Measurements from ENCODE around the gene RASAL3. TPM values are rescaled to one million over a fixed set of nuclear protein-coding genes. Genes with fewer than 3 reads are reported as not detected.

The RASAL3 gene
- total RNA-seq, 1 experiment from 2014 or later = not detected

- H3K27ac ChIP-seq = no peak overlapping the region
- no peak for DNase-seq (ENCODE audit: low read depth in 1 of 2, low spot score in 2 of 2)
- H3K36me3 ChIP-seq = no peaks in the 10 kb centered on the region
- no peaks in the 10 kb centered on the region for H3K9me3 ChIP-seq (replicated peaks)
- H3K4me1 ChIP-seq (replicated peaks) = no peaks in the 10 kb centered on the region
- H3K27me3 ChIP-seq (replicated peaks) = no peaks in the 10 kb centered on the region
- no peak overlapping the region for H3K4me3 ChIP-seq
These were observed 24.3 kb downstream of the RASAL3 start for GRCh38 chr19:15439821-15440641.

DNA sequence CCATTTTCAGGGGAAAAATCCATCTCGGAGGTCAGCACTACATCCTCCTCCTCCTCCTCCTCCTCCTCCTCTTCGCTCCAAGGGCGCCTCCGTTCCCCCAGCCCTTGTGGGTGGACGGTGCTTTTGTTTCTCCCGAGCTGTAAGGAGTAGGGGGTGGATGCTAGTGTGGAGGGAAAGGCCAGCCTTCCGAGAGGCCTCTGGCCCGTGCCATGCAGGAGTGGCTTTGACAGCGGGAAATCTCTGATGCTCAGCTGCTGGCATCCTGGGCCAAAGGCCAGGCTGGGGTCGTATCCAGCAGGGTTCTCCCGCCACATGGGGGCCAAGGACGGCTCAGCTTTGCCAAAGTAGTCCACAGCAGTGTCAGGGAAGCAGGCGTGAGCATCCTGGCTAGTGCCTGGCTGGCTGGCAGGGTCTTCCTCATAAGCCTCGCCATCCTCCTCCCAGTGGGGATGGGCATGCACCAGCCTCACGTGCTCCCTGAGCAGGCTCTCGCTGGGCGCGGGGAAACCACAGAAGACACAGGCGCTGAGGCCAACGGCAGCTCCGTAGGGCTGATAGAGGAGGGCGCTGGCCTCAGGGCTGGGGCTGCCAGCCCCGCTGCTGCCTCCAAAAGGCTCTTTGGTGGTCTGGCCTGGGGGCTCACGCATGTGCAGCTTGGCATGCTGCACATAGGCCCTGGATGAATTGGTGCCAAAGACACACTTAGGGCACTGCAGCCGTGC, 25.1 kb downstream of the RASAL3 start:
- DNase-seq (ENCODE audit: low read depth in 1 of 2, low spot score in 2 of 2) = no peak
- H3K36me3 ChIP-seq = no peaks in the 10 kb centered on the region

DNA sequence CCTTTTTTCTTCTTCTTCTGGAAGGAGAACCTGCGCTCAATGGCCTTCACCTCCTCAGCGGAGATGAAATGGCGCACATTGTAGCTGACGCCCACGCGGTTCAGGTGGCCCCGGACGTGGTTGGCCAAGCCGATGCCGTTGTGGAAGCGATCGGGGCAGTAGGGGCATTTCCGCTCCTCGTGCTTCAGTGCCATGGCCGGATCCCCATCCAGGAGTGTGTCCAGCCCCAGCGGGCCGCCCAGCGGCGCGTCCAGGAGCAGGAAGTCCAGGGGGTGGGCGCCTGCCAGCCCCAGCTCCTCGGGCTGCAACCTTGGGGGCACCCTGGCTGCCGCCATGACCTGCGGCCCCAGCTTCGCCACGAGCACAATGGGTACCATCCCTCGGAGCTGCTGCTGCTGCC, 25.8 kb downstream of the RASAL3 start:
- Histone ChIP-seq H3K36me3 (no peaks in the 10 kb centered on the region), H3K4me3 (no peak overlapping the region), H3K27ac (no peak overlapping the region), H3K9me3 (replicated peaks) (no peaks in the 10 kb centered on the region), H3K27me3 (replicated peaks) (no peaks in the 10 kb centered on the region), H3K4me1 (replicated peaks) (peaks cover under 1% of the 10 kb centered on the region)
- DNase-seq (ENCODE audit: low read depth in 1 of 2, low spot score in 2 of 2) = no peak

More for the DNA sequence above, 25.1 kb downstream of the RASAL3 start:
- no peaks in the 10 kb centered on the region for H3K27me3 ChIP-seq (replicated peaks)
- H3K27ac ChIP-seq = no peak overlapping the region
- no peak overlapping the region for H3K4me3 ChIP-seq
- H3K4me1 ChIP-seq (replicated peaks) = no peaks in the 10 kb centered on the region
- H3K9me3 ChIP-seq (replicated peaks) = no peaks in the 10 kb centered on the region

DNA sequence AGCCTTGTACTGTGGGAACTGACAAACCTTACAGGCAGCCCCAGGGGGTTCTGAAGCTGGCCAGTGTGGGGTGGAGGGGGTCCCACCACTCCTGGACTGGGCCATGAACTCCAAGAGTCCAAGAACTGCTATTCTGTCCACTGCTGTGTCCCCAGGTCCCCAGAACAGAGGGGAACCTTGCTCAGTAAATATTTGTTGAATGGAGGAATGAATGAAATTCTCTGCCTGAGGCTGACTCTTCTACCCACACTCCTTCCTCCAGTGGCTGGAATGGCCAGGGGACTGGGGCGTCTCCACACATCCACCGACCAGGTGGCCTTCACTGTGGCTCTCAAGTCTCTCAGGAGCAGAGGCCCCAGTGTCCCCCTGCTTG, 26.2 kb downstream of the RASAL3 start:
- Histone ChIP-seq H3K27ac (no peak overlapping the region), H3K36me3 (no peaks in the 10 kb centered on the region), H3K4me1 (replicated peaks) (peaks cover 4% of the 10 kb centered on the region), H3K9me3 (replicated peaks) (no peaks in the 10 kb centered on the region), H3K27me3 (replicated peaks) (no peaks in the 10 kb centered on the region), H3K4me3 (no peak overlapping the region)
- DNase-seq (ENCODE audit: low read depth in 1 of 2, low spot score in 2 of 2) = no peak

DNA sequence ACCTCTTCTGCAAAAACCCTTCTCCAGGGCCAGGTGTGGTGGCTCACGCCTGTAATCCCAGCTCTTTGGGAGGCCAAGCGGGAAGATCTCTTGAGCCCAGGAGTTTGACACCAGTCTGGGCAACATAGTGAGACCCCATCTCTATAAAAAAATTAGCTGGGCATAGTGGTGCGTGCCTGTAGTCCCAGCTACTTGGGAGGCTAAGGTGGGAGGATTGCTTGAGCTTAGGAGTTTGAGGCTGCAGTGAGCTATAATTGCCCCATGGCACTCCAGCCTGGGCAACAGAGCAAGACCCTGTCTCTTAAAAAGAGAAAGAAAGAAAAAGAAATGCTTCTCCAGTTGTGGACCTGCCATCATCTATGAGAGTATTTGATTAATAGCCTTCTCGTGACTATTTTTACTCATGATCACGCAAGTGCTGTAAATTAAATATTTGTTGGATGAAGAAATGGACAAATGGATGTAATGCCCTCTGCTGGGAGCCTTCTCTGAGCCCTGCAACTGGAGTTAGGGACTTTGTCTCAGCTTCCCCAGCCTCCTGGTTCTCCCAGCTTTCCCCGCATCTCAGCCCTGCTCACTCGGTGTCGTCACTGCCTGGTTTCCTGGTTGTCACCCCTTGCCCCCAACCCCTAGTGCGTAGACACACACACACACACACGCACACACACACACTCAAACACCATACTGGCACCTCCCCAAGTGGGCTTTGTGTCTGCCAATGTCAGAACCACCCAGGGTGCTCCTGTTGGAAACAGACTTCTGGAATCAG, 26.8 kb downstream of the RASAL3 start:
- H3K9me3 ChIP-seq (replicated peaks) = no peaks in the 10 kb centered on the region
- DNase-seq (ENCODE audit: low read depth in 1 of 2, low spot score in 2 of 2) = no peak
- peaks cover 4% of the 10 kb centered on the region for H3K4me1 ChIP-seq (replicated peaks)
- H3K27me3 ChIP-seq (replicated peaks) = no peaks in the 10 kb centered on the region
- H3K36me3 ChIP-seq = no peaks in the 10 kb centered on the region
- no peak overlapping the region for H3K4me3 ChIP-seq
- no peak overlapping the region for H3K27ac ChIP-seq

GRCh38 chr19:15436826-15437110, 27.6 kb downstream of the RASAL3 start:
- H3K4me1 ChIP-seq (replicated peaks) = peaks cover 5% of the 10 kb centered on the region
- H3K27ac ChIP-seq = no peak overlapping the region
- no peak overlapping the region for H3K4me3 ChIP-seq
- peaks cover 5% of the 10 kb centered on the region for H3K36me3 ChIP-seq
- no peaks in the 10 kb centered on the region for H3K27me3 ChIP-seq (replicated peaks)
- DNase-seq (ENCODE audit: low read depth in 1 of 2, low spot score in 2 of 2) = no peak
- no peaks in the 10 kb centered on the region for H3K9me3 ChIP-seq (replicated peaks)

GRCh38 chr19:15436012-15436825, 28.1 kb downstream of the RASAL3 start:
- Histone ChIP-seq H3K9me3 (replicated peaks) (no peaks in the 10 kb centered on the region), H3K27me3 (replicated peaks) (no peaks in the 10 kb centered on the region), H3K4me3 (no peak overlapping the region), H3K27ac (no peak overlapping the region), H3K36me3 (peaks cover 8% of the 10 kb centered on the region), H3K4me1 (replicated peaks) (peaks cover 10% of the 10 kb centered on the region)
- DNase-seq (ENCODE audit: low read depth in 1 of 2, low spot score in 2 of 2) = no peak

GRCh38 chr19:15433519-15434069, 30.8 kb downstream of the RASAL3 start:
- Histone ChIP-seq H3K27me3 (replicated peaks) (no peaks in the 10 kb centered on the region), H3K4me3 (peak overlapping the region; percentile 89), H3K27ac (no peak overlapping the region), H3K9me3 (replicated peaks) (no peaks in the 10 kb centered on the region), H3K4me1 (replicated peaks) (peaks cover 19% of the 10 kb centered on the region), H3K36me3 (peaks cover 32% of the 10 kb centered on the region)
- no peak for DNase-seq (ENCODE audit: low read depth in 1 of 2, low spot score in 2 of 2)

DNA sequence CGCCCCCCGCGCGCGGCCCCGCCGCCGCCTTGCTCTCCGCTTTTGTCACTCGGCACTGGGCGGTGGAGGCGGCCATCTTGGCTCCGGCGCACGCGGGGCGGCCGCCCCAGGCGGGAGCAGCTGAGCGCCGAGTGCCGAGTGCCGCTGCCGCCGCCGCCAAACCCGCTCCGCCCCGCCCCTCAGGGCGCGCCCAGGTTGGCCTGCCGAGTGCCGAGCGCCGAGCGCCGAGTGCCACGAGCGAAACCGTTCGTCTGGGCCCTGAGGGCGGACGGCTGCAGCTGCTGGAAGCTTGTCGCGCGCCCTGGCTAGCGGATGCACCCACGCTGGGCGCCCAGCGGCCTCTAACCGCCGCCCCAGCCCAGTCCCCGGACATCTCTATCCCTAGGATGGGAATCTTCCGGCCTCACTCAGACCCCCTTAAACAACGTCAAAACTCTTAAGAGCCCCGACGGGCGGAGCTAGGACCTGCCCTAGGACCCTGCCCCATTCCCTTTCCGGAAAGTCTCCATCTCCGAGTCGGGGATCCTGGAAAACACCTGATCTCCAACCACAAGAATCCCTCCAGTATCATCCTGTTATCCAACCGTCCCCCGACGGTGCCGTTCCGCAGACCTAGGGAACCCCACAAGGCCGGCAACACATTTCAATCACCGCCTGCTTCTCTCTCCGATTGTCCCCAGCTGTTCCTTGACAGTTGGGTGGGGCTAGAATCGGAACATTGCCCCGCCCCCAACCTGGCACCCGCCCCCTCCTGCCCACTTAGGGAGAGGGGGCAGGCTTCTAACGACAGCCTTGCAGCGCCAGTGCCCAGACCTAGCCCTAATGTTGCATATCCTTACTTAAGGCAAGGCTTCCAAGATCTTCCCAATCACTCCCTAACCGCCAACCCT, 31.5 kb downstream of the RASAL3 start:
- no peak overlapping the region; the same call in 1 of the 2 replicates for H3K27ac ChIP-seq
- H3K27me3 ChIP-seq (replicated peaks) = no peaks in the 10 kb centered on the region
- H3K4me1 ChIP-seq (replicated peaks) = peaks cover 19% of the 10 kb centered on the region
- peaks cover 39% of the 10 kb centered on the region for H3K36me3 ChIP-seq
- peak overlapping the region; percentile 89 for H3K4me3 ChIP-seq
- H3K9me3 ChIP-seq (replicated peaks) = no peaks in the 10 kb centered on the region
- DNase-seq (ENCODE audit: low read depth in 1 of 2, low spot score in 2 of 2) = peak; percentile 80 to 93

GRCh38 chr19:15432018-15432494, 32.3 kb downstream of the RASAL3 start:
- no peaks in the 10 kb centered on the region for H3K9me3 ChIP-seq (replicated peaks)
- no peak for DNase-seq (ENCODE audit: low read depth in 1 of 2, low spot score in 2 of 2)

DNA sequence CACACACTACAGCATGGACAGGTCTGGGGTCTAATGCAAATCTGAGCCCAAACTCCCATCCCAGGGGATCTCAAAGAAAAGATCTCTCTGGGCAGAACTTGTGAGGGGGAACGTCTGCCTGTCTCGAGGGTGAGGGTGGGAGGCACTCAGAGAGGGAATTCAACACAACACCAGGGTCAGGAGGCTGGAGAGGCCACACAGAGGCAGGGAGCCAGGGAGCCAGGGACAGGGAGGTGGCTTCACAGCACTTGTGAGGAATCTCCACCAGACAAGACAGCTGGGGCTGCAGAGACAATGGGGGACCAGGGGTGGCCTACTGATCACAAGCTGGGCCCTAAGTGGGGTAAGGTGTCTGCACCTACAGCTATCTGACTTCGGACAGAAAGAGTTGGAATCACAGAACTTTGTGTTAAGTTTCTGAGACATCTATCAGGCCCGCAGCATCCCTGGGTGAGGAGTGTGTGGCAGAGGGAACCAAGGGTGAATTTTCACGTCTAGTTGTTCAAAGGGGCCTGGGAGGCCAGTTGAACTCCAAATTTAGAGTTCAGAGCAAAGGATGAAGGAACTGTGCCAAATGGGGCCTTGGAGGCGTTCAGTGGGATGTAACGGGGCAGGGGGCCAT, 32.8 kb downstream of the RASAL3 start:
- Histone ChIP-seq H3K4me3 (peak overlapping the region; percentile 89), H3K27ac (no peak overlapping the region), H3K9me3 (replicated peaks) (no peaks in the 10 kb centered on the region), H3K4me1 (replicated peaks) (peaks cover 19% of the 10 kb centered on the region), H3K27me3 (replicated peaks) (no peaks in the 10 kb centered on the region), H3K36me3 (peaks cover 52% of the 10 kb centered on the region)
- DNase-seq (ENCODE audit: low read depth in 1 of 2, low spot score in 2 of 2) = peak in 1 of 2 experiments; percentile 43

More at GRCh38 chr19:15432018-15432494, 32.3 kb downstream of the RASAL3 start:
- Histone ChIP-seq H3K36me3 (peaks cover 47% of the 10 kb centered on the region), H3K4me1 (replicated peaks) (peaks cover 19% of the 10 kb centered on the region), H3K27ac (peak overlapping the region; percentile 59), H3K4me3 (peak overlapping the region; percentile 89), H3K27me3 (replicated peaks) (no peaks in the 10 kb centered on the region)

Data from SJSA1 (cell line).